C4-2B (cell line): ENCODE measurements around the gene CHCHD6.

Source experiments
- CTCF ChIP-seq: fragments of 450-650 bp; conservative IDR thresholded peaks from 2 replicates; pipeline ENCODE4 v1.5.1; 2017; ENCODE audit warnings: mild to moderate bottlenecking
- ZFX ChIP-seq: fragments of 450-650 bp; IDR thresholded peaks from 2 replicates; pipeline ENCODE4 v1.6.1; 2017

DNA sequence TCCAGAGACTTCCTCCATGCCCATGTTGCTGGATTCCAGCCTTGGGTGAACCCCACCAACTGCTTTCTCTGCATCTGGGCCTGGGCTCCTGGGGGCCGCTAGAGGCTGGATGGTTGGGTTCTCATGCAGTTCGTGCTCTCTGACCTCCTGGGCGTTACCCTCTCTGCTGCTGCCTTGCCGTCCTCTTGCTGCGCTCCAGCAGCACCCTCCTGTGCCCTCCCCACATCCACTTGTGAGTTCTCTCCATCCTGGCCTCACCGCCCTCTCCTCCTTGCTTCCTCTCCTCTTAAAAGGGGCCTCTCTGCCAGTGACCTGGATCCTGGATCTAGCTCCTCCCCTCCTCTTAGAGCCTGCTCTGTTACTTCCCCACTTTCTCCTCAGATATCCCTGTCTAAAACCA lies 43.7 kb downstream of the CHCHD6 start:
- TF ChIP-seq CTCF (no peak), ZFX (no peak)
